T-helper 1 cell (primary cell): ENCODE data around the gene APEH.

Source experiments
- DNase-seq, 5 donors: peaks; one replicate each; pipeline ENCODE4 v3.0.0-alpha.2; 2012 to 2020

APEH gene

GRCh38 chr3:49652218-49652902 is 21.8 kb upstream of the APEH start:
- no peak for DNase-seq

- DNase-seq, result no peak
Observed at GRCh38 chr3:49652903-49653415, 21.2 kb upstream of the APEH start.

- DNase-seq, result no peak
Observed at GRCh38 chr3:49653621-49654020, 20.5 kb upstream of the APEH start.

- DNase-seq, result no peak
Observed at GRCh38 chr3:49654176-49654825, 19.9 kb upstream of the APEH start.

GRCh38 chr3:49654955-49655556 is 19.1 kb upstream of the APEH start:
- no peak for DNase-seq

- no peak for DNase-seq
Observed at GRCh38 chr3:49655731-49656285, 18.3 kb upstream of the APEH start.

- DNase-seq, result no peak
Observed at GRCh38 chr3:49656541-49657112, 17.5 kb upstream of the APEH start.

GRCh38 chr3:49657208-49657915 is 16.8 kb upstream of the APEH start:
- no peak for DNase-seq

GRCh38 chr3:49658711-49659110 is 15.4 kb upstream of the APEH start:
- no peak for DNase-seq

GRCh38 chr3:49659756-49660155 is 14.4 kb upstream of the APEH start:
- no peak for DNase-seq

- DNase-seq, result no peak
Observed at GRCh38 chr3:49661281-49661680, 12.9 kb upstream of the APEH start.

GRCh38 chr3:49662021-49662420 is 12.1 kb upstream of the APEH start:
- DNase-seq, result no peak

- no peak for DNase-seq
Observed at GRCh38 chr3:49662720-49663413, 11.3 kb upstream of the APEH start.

- DNase-seq, result no peak
Observed at GRCh38 chr3:49663831-49664230, 10.3 kb upstream of the APEH start.

GRCh38 chr3:49664300-49664699 is 9.9 kb upstream of the APEH start:
- no peak for DNase-seq

GRCh38 chr3:49665822-49666519 is 8.2 kb upstream of the APEH start:
- DNase-seq, result no peak

GRCh38 chr3:49666592-49666991 is 7.6 kb upstream of the APEH start:
- DNase-seq, result no peak

- DNase-seq, result no peak
Observed at GRCh38 chr3:49667701-49668413, 6.3 kb upstream of the APEH start.

GRCh38 chr3:49668414-49668797 is 5.7 kb upstream of the APEH start:
- no peak for DNase-seq

GRCh38 chr3:49668861-49669260 is 5.3 kb upstream of the APEH start:
- DNase-seq, result no peak

- DNase-seq, result no peak
Observed at GRCh38 chr3:49669352-49669751, 4.8 kb upstream of the APEH start.
